NCI-H524 treated with DMSO at 0.1 percent for 48 hours (cell line): ENCODE results near the gene MED10.

Source experiments
- DNase-seq: peaks from one replicate; lab custom pipeline; 2025; lab: John Stamatoyannopoulos, UW

The MED10 gene

DNA sequence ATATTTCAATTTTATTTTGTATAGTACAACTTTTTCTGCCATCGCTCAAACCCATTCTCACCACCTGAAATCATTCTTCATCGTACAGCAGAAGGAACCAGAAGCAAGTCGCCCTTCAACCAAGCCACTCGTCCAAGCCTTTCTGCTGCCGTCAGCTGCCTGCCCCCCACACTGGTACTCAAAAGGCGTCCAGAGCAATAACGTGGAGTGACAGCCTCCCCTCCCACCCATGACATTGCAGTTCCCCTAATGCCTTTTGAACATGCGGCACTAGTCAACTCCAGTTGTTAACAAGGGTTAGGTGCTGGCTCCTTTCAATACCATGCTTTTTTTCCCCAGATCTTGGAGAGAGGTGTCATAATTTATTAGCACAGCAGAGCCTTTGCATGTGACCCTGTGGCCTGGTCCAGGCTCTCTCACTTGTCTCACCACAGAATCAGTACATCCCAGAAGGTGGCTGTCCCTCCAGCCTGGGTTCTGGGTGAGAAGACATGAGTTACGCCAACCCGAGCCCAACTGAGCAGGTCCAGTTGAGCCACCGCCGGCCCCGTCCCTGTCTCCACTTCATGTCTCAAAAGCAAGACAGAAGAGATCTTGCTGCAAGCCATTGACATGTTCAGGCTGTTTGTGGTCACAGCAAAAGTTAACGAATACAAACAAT lies 20.4 kb upstream of the MED10 start:
- no peak for DNase-seq

DNA sequence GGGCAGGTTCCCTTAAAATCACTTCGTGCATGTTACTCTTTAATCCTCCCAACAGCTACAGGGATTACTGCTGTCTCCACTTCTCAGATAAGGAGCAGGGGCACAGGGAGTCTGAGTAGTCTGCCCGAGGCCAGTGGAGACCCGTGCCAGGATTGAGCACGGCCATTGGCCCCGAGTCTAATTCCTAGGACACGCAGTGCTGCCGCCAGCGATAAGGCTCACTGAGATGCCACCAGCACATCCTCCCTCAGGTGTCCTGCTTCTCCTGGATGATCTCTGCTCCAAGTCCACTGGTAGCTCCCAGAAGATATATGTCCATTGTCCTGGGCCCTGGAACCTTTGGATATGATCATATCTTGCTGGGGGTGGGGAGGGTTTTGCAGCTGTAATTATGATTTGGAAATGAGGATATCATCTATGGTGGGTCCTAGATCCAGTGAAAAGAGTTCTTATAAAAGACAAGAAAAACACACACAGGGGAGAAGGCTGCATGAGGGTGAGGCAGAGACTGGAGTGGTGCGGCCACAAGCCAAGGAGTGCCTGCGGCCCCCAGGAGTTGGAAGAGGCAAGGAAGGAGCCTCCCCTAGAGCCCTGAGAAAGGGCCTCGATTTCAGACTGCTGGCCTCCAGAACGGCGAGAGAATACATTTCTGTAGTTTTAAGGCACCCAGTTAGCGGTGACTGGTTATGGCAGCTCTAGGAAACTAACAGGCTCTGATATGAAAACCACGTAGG lies 19.4 kb upstream of the MED10 start:
- no peak for DNase-seq

DNA sequence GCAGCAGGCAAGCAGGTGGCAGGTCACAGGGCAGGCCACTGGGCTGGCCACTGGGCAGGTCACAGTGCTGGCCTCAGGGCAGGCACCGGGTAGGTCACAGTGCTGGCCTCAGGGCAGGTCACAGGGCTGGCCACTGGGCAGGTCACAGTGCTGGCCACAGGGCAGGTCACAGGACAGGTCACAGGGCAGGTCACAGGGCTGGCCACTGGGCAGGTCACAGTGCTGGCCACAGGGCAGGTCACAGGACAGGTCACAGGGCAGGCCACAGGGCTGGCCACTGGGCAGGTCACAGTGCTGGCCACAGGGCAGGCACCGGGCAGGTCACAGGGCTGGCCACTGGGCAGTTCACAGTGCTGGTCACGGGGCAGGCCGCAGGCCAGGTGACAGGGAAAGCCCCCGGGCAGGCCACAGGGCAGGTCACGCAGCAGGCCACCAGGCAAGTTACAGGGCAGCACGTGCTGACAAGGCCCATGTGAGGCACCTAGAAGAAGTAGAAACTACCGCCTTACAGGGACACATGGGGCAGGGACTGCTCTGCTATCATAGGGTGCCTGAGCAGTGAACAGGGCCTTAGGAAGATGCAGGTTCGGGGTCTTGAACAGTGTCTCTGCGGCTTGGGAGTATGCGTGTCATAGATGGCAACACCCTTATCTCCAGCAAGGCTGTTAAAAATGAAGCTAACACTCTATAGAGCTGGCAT lies 18.6 kb upstream of the MED10 start:
- DNase-seq, result no peak

DNA sequence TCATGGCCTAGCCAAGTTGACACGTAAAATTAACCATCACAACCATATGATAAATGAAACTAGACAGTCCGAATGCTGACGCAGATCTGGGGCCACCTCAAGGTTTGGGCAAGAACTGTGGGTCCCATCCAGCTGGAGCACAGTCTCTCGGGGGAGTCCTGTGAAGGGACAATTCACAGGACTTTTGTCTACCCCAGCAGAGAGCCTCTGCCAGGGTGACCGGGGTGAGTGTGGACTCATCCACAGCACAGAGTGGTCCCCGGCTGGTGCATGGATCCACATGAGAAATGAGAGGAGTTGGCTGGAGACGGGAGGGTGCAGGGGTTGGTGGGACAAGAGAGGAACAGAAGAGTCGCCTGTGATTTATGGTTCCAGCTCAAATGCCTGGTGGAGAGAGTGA lies 17.7 kb upstream of the MED10 start:
- DNase-seq, result no peak

DNA sequence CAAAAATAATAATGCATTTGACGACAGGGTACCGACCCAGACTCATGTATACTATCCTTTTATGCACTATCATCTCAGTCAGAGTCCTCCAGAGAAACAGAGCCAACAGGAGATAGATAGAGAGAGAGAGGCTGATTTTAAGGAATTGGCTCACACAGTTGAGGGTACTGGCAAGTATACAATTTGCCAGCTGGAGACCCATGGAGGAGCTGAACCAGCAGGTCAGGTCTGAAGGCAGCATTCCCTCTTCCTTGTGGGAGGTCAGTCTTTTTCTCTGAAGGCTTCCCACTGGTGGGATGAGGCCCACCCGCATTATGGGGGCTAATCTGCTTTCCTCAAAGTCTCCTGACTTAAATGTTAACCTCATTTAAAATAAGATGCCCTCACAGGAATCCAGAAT lies 17.3 kb upstream of the MED10 start:
- no peak for DNase-seq

DNA sequence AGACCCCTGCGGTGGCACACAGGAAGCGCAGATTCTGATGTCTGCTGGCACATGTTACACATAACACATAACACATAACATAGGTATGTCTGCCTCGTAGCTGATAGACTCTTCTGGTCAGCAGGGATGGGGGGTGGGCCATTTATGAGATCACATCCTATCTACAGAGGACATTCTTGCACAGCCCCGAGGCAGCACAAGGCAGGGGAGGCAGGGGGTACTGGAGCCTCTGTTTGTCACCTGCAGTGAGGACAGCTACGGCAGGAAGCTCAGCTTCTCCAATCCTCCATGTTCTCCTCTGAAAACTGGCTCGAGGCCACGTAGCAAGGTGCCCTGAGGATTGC lies 16.7 kb upstream of the MED10 start:
- no peak for DNase-seq

DNA sequence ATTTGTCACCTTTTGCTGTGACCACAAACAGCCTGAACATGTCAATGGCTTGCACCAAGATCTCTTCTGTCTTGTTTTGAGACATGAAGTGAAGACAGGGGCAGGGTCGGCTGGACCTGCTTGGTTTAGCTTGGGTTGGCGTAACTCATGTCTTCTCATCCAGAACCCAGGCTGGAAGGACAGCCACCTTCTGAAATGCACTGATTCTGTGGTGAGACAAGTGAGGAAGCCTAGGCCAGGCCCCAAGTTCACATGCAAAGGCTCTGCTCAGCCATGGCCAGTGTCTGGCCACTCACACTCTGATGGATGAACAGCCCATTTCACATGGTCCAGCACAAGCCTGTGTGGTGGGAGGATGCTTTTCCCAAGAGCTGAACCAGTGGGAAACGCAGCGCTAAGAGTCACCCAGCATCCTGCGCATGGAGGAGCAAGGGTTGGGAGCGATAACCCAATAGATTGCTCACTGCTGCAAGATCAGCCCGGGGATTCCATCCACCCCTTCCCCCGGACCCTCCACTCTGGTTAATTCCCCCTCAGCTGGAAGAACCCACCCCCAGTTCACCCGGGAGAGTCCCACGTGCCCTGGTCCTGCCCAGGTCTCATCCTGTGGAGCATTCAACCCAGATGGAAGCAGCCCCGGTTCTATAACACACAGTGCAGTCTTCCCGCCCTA lies 16.2 kb upstream of the MED10 start:
- DNase-seq, result no peak

DNA sequence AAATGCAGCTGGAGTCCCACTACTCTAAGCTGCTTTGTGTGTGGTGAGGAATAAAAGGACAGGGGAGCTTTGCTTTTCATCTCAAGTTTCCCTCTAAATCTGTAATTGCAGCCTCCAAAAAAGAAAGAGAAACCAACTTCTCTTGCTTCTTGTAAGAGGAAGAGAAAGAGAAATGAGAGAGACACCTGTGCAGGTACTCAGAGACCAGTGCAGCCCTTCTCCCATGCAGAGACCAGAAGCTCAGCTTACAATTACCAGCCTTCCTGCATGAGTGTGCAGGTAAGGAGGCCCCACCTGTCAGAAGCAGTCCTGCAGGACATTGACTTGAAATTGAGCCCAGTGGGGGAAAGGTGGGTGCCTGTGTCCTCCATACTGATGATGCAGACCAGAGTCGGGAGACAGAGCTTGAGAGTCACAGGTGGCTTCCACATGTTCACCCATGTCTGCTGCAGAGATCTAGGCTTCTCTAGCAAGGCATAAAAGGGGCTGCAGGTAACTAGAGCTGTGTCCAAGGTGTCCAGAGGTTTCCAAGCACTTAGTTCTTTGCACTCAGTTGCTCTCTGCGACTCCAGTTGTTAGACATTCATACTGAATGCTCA lies 15.3 kb upstream of the MED10 start:
- no peak for DNase-seq

DNA sequence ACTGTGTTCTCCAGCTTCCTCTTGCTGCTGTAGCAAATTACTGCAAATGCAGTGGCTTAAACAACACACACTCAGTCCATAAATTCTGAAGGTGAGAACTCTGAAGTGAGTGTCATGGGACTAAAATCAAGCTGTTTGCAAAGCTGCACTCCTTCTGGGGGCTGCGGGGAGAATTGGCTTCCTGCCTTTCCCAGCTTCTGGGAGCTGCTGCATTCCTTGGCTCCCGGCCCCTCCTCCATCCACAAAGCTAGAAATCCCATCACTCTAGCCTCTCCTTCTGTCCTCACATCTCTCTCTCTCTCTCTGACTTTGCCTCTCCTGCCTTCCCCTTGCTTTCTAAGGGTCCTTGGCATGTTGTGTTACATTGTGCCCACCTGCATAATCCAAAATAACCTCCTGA lies 14.2 kb upstream of the MED10 start:
- DNase-seq, result no peak

DNA sequence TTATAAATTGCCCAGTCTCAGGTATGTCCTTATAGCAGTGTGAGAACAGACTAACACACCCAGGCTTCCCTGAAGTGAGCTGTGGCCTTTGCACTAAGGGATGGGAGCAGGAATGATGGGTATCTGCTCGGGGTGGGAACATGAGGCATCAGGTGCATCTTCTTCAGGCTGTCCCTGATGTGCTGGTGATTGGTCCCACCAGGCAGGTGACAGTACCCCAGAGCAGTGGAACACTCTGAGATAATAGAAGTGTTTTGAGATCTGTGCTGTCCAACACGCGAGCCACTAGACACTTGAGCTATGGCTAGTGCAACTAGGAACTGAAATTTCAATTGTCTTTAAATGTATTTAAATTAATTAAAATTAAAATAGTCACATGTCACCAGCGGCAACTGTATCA lies 12.8 kb upstream of the MED10 start:
- DNase-seq, result no peak

DNA sequence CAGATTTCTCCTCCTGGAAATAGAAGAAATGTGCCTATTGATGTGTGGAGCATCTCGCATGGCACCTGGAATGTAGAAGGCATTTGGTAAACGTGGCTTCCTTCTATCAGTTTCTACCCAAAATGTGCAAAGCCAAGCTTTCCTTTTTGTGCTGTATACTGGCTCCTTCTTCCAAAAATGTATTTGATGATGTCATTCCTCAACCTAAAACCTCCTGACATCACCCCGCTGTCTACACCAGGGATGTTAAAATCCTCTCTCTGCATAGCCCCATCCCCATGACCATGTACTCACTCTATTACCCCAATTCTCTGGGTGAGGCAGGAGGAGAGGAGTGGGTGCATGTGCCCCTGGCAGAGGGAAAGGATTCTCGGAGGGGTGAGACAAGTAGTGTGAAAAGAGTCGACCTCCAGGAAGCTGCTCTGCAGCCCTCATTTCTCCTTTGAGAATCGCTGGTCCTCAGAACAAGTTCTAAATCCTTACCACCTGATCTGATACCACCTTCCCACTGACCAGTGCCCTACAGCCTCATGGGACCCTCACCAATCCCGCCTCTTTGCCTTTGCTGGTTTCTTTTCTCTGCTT lies 11.7 kb upstream of the MED10 start:
- DNase-seq, result no peak

DNA sequence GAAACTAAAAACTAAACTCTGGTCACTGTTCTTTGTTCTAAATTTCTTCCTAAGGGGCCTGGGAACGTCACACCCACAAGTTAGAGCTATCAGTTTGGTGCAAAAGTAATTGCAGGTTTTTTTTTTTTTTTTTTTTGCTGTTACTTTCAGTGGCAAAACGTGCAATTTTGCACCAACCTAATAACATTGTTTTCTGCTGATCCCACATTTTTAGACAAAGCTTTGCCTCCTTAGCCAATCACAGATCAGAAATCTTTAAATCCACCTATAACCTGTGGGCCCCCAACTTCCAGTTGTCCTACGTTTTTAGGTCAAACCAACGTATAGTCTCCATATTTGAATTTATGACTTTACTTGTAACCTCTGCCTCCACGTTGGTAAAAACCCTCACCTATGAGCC lies 11.1 kb upstream of the MED10 start:
- no peak for DNase-seq

DNA sequence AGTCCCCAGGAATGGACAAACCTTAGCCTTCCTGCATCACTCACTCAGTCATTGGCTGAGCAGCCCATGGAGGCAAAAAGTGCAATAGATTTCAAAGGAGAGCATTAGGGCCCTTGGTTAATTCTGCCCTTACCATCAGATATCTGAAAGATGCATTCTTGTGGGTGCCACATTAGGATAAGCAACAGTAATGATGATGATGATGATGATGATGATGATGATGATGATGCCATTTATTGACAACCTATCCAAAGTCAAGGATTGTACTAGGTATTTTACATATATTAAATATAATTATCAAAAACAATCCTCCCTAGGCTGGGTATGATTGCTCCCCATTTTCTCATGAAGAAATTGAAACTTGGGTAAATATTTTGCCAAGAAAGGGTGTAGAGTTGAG lies 9.6 kb upstream of the MED10 start:
- DNase-seq, result no peak

DNA sequence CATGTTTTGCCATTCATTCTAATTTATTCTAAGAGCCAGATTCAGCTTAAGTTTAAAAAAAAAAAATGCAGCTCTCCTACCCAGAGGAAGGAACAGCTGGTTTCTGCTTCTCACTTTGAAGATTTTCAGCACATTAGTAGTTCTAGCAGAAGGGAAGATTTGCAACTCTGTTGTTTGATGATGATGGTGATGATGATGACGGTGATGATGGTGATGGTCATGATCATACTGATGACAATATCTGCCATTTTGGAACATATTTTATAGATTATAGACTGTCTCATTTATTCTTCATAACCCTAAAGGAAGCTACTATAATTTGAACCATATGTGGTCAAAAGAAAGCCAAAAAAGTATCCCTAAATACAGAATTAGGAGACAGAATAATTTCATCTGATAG lies 7.9 kb upstream of the MED10 start:
- no peak for DNase-seq

DNA sequence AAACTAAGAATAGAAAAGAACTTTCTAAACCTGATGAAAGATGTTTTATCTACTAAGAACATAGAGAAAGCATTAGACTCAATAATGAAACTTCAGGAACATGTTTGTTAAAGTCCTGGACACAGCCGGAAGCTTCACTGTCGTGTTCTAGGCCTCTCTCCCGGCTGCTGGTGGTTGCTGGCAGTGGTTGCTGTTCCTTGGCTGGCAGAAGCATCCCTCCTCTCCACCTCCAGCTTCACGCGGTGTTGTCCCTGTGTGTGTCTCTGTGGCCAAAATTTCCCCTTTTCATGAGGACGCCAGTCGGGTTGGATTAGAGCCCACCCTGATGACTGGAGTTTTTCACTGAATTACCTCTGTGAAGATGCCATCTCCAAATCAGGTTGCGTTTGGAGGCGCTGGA lies 6.5 kb upstream of the MED10 start:
- no peak for DNase-seq

DNA sequence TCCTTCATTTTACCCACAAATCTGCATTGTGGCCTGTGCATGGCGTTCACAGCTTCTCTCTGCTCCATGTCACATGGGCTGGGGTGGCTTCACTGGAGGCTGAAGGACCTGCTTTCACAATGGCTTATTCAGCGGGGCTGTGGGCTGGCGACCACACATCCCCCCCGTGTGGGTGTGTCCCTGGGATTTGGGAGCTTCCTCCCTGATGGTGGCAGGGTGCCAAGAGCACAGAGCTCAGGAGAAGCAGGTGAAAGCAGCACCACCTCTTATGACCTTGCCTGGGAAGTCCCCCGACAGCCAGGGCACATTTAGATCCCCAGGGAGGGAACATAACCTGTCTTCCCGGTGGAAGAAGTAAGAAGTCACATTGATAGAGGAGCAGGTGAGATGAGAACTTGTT lies 5.0 kb upstream of the MED10 start:
- no peak for DNase-seq

DNA sequence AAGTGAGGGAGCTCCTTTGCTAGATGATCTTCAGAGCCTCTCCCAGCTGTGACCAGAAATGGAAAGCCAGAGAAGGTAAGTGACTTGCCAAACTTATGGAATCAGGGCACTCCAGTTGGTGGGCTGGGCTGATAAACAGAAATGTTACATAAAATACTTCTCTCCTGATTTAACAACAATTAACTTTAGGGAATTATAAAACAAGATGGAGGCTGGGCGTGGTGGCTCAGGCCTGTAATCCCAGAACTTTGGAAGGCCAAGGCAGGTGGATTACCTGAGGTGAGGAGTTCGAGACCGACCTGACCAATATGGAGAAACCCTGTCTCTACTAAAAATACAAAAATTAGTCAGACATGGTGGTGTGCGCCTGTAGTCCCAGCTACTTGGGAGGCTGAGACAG lies 899 bp upstream of the MED10 start:
- DNase-seq, result no peak

DNA sequence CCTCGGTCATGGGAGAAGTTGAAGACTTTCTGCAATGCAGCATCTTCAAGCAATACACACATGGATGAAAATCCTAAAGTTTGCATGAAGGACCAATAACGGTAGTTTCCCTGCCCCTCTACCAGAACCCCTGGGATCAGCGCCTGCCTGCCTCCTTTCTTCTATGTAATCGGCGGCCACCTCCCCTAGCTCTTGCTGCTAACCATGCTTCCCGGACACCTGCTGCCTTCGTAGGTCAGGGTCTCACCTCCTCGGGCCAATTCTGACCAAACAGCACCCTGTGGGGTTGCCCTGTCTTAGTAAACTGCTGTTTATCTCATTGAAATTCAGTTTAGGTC lies 388 bp upstream of the MED10 start:
- no peak for DNase-seq

DNA sequence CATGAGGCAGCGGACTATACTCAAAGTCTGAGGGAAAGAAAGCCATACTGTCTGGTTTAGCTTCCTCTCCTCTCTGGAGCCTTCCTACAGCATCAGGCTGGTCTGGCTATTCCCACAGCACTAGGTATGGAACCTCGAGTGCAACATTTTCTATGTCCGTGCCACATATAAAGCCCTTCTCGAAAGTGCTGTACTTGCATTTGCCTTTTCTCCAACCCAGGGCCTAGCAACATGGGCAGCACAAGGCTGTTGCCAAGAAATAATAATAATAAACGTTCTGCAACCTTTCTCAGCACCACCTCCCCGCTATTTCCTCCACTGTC lies 804 bp downstream of the MED10 start:
- DNase-seq, result no peak

DNA sequence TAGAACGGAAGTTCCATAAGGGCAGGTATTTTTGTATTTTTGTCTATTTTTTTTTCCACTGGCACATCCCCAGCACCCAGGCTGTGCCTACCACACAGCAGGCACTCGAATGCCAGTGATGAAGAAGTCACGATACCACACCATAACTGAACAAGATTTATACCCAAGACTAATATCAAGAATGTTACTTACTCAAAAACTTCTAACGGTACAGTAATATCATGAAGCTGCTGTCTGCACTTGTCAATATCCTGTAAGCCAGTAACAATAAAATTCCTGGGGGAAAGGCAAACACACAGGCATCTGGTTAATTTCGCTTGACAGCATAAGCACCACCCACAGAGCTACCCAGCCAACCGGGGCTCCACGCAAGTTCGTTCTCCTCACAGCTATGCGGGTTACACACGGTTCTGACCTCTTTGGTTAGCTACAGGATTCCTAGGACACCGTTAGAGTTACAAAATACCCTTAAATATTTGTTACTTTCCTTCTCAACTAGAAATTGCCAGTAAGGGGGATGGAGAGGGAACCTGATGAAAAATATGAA lies 1.3 kb downstream of the MED10 start:
- DNase-seq, result no peak

DNA sequence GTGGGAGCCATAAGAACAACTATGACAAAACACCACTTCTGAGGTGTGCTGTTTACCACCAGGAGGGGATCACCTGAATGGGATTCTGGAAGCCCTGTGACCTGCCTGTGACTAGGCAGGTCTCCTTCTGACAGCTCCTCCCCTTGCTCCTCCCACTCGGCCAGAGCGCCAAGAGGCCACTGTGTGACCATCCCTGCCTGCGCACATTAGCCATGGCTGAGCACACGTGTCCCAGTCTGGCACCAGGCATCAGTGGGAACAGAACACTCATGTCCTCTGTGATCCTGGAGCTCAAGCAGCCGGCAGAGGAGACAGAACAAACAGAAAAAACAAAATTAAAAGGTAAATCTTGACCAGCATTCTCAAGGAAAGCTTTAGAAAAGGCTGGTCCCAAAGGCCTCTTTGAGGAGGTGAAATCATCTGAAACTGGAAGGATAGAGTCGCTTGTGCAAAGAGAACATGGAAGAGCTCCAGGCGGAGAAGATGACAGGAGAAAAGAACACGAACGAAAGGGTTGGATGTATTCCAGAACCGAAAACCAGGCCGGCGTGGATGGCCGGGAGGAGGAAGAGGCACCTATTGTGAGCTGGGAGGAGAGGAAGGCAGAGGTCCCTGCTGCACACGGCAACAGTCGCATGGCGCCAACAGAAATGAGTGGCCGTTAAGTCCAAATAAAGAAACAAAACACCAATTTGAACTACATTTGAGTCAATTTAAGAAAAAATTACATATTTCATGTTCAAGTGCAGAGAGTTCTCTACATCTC lies 5.1 kb downstream of the MED10 start:
- DNase-seq, result no peak
